H9 (cell line): ENCODE results near the gene BLNK. TPM values are rescaled to one million over a fixed set of nuclear protein-coding genes. Genes with fewer than 3 reads are reported as not detected.

Source experiments
- DNase-seq: peaks from one replicate; pipeline ENCODE4 v3.0.0-alpha.2; 2017
- H2AFZ ChIP-seq: one replicate; pipeline ENCODE4 v1.6.1; 2013; ENCODE audit warnings: mild to moderate bottlenecking, low read length, control low read depth, moderate library complexity
- H2AK5ac ChIP-seq: 2 replicates; pipeline ENCODE4 v1.6.1; 2013; ENCODE audit warnings: low read length, control low read depth, mixed read lengths; ENCODE audit not compliant: insufficient read length
- H2BK120ac ChIP-seq: one replicate; pipeline ENCODE4 v1.6.1; 2013; ENCODE audit warnings: low read depth, mild to moderate bottlenecking, low read length, control low read depth, inconsistent platforms; ENCODE audit not compliant: poor library complexity, severe bottlenecking
- H2BK12ac ChIP-seq: 2 replicates; pipeline ENCODE4 v1.6.1; 2013; ENCODE audit warnings: low read length, control low read depth, mixed read lengths, low read depth; ENCODE audit not compliant: insufficient read length
- H2BK15ac ChIP-seq: 2 replicates; pipeline ENCODE4 v1.6.1; 2013; ENCODE audit warnings: low read depth, low read length, control low read depth
- H2BK20ac ChIP-seq: one replicate; pipeline ENCODE4 v1.6.1; 2013; ENCODE audit warnings: low read depth, mild to moderate bottlenecking, low read length, control low read depth, inconsistent platforms; ENCODE audit not compliant: poor library complexity, severe bottlenecking
- H2BK5ac ChIP-seq: 2 replicates; pipeline ENCODE4 v1.6.1; 2013; ENCODE audit warnings: low read length, control low read depth, mixed read lengths; ENCODE audit not compliant: insufficient read length
- H3K14ac ChIP-seq: 2 replicates; pipeline ENCODE4 v1.6.1; 2013; ENCODE audit warnings: low read length, control low read depth; ENCODE audit not compliant: insufficient read depth
- H3K18ac ChIP-seq: 2 replicates; pipeline ENCODE4 v1.6.1; 2013; ENCODE audit warnings: low read depth, mild to moderate bottlenecking, mixed read lengths, low read length, control low read depth; ENCODE audit not compliant: insufficient read length
- H3K23ac ChIP-seq: 2 replicates; pipeline ENCODE4 v1.6.1; 2013; ENCODE audit warnings: low read length, control low read depth, mixed read lengths, low read depth; ENCODE audit not compliant: insufficient read length
- H3K23me2 ChIP-seq: 2 replicates; pipeline ENCODE4 v1.6.1; 2013; ENCODE audit warnings: low read depth, mild to moderate bottlenecking, mixed read lengths, low read length, control low read depth; ENCODE audit not compliant: insufficient read length, poor library complexity, severe bottlenecking
- H3K27ac ChIP-seq: 2 replicates; pipeline ENCODE4 v1.5.1; 2013; ENCODE audit warnings: low read length, control low read depth, mixed read lengths, low read depth; ENCODE audit not compliant: insufficient read length
- H3K27me3 ChIP-seq: 2 replicates; pipeline ENCODE4 v1.6.1; 2013; ENCODE audit warnings: low read length, control low read depth, inconsistent platforms; ENCODE audit not compliant: insufficient read depth
- H3K4ac ChIP-seq: 2 replicates; pipeline ENCODE4 v1.6.1; 2013; ENCODE audit warnings: low read depth, mild to moderate bottlenecking, control low read depth, inconsistent platforms, low read length, moderate library complexity
- H3K4me1 ChIP-seq: 2 replicates; pipeline ENCODE4 v1.6.1; 2013; ENCODE audit warnings: low read length, control low read depth, inconsistent platforms; ENCODE audit not compliant: insufficient read depth
- H3K4me2 ChIP-seq: 2 replicates; pipeline ENCODE4 v1.6.1; 2013; ENCODE audit warnings: low read length, control low read depth, mixed read lengths; ENCODE audit not compliant: insufficient read length, insufficient read depth
- H3K56ac ChIP-seq: 2 replicates; pipeline ENCODE4 v1.6.1; 2013; ENCODE audit warnings: low read depth, mild to moderate bottlenecking, mixed read lengths, low read length, control low read depth; ENCODE audit not compliant: insufficient read length
- H3K79me1 ChIP-seq: 2 replicates; pipeline ENCODE4 v1.6.1; 2013; ENCODE audit warnings: low read depth, mild to moderate bottlenecking, moderate library complexity, low read length, control low read depth, inconsistent platforms; ENCODE audit not compliant: insufficient read depth, poor library complexity, severe bottlenecking
- H3K79me2 ChIP-seq: 2 replicates; pipeline ENCODE4 v1.6.1; 2013; ENCODE audit warnings: low read length, control low read depth, inconsistent platforms; ENCODE audit not compliant: insufficient read depth
- H3K9ac ChIP-seq: 2 replicates; pipeline ENCODE4 v1.6.1; 2013; ENCODE audit warnings: low read length, control low read depth, mixed read lengths; ENCODE audit not compliant: insufficient read length; ENCODE audit errors: extremely low read depth
- H3K9me3 ChIP-seq: one replicate; pipeline ENCODE4 v1.6.1; 2013; ENCODE audit warnings: low read depth, low read length, inconsistent platforms; ENCODE audit not compliant: control insufficient read depth
- H3T11ph ChIP-seq: one replicate; pipeline ENCODE4 v1.6.1; 2013; ENCODE audit warnings: mild to moderate bottlenecking, low read length, control low read depth, inconsistent platforms
- H4K20me1 ChIP-seq: one replicate; pipeline ENCODE4 v1.6.1; 2013; ENCODE audit not compliant: control insufficient read depth, insufficient read length, insufficient read depth
- H4K5ac ChIP-seq: 2 replicates; pipeline ENCODE4 v1.6.1; 2013; ENCODE audit warnings: low read depth, mild to moderate bottlenecking, mixed read lengths, low read length, control low read depth; ENCODE audit not compliant: insufficient read length
- H4K8ac ChIP-seq: replicated peaks from 2 replicates; pipeline ENCODE4 v1.6.1; 2013; ENCODE audit warnings: low read length, control low read depth, mixed read lengths, low read depth; ENCODE audit not compliant: insufficient read length
- H4K91ac ChIP-seq: 2 replicates; pipeline ENCODE4 v1.6.1; 2013; ENCODE audit warnings: low read depth, mild to moderate bottlenecking, moderate library complexity, mixed read lengths, low read length, control low read depth; ENCODE audit not compliant: insufficient read length
- H3K27ac Mint-ChIP-seq, 3 experiments: 2 replicates in 2 of 3; 3 replicates in 1 of 3; pipeline ENCODE4 v1.8.0; 2020 to 2021; ENCODE audit warnings: mixed read lengths in 3 of 3, mild to moderate bottlenecking in 1 of 3, moderate library complexity in 1 of 3
- H3K27me3 Mint-ChIP-seq: 2 replicates; pipeline ENCODE4 v1.8.0; 2021; ENCODE audit warnings: low read depth, mild to moderate bottlenecking, moderate library complexity, mixed read lengths
- H3K36me3 Mint-ChIP-seq, 3 experiments: 2 replicates in 2 of 3; 3 replicates in 1 of 3; pipeline ENCODE4 v1.8.0; 2020 to 2021; ENCODE audit warnings: low read depth in 3 of 3, mixed read lengths in 3 of 3; ENCODE audit not compliant: insufficient read depth in 1 of 3
- H3K4me1 Mint-ChIP-seq, 2 experiments: 2 replicates each; pipeline ENCODE4 v1.8.0; 2020; ENCODE audit warnings: mixed read lengths in 2 of 2
- H3K4me3 Mint-ChIP-seq, 2 experiments: 2 replicates in 1 of 2; 3 replicates in 1 of 2; pipeline ENCODE4 v1.8.0; 2020 to 2021; ENCODE audit warnings: mild to moderate bottlenecking in 2 of 2, mixed read lengths in 2 of 2, moderate library complexity in 1 of 2
- H3K9me3 Mint-ChIP-seq, 2 experiments: 2 replicates in 1 of 2; 3 replicates in 1 of 2; pipeline ENCODE4 v1.8.0; 2020; ENCODE audit warnings: mild to moderate bottlenecking in 2 of 2, mixed read lengths in 2 of 2, moderate library complexity in 1 of 2
- WGBS: extraction: QIAGEN DNeasy Blood & Tissue Kit; methylation state at CpG from one replicate; pipeline ENCODE4 v1.1.7; 2013; ENCODE audit warnings: missing lambda C conversion rate, low lambda C conversion rate, mixed read lengths; ENCODE audit not compliant: insufficient read length; ENCODE audit errors: extremely low coverage; 5-methylcytosine and 5-hydroxymethylcytosine counted together
- total RNA-seq: library from RNA; stranded (reverse); gene quantifications from 2 replicates; pipeline ENCODE4 v1.2.1, GENCODE V29; 2021
- TF ChIP-seq, protein P1 (sequence below): fragments of 200-600 bp; sonication (generic); conservative IDR thresholded peaks from 3 replicates; pipeline ENCODE4 v1.8.0; 2021; ENCODE audit warnings: antibody characterized with exemption, mild to moderate bottlenecking

Gene BLNK
- total RNA-seq, 1 experiment from 2014 or later, result not detected

DNA sequence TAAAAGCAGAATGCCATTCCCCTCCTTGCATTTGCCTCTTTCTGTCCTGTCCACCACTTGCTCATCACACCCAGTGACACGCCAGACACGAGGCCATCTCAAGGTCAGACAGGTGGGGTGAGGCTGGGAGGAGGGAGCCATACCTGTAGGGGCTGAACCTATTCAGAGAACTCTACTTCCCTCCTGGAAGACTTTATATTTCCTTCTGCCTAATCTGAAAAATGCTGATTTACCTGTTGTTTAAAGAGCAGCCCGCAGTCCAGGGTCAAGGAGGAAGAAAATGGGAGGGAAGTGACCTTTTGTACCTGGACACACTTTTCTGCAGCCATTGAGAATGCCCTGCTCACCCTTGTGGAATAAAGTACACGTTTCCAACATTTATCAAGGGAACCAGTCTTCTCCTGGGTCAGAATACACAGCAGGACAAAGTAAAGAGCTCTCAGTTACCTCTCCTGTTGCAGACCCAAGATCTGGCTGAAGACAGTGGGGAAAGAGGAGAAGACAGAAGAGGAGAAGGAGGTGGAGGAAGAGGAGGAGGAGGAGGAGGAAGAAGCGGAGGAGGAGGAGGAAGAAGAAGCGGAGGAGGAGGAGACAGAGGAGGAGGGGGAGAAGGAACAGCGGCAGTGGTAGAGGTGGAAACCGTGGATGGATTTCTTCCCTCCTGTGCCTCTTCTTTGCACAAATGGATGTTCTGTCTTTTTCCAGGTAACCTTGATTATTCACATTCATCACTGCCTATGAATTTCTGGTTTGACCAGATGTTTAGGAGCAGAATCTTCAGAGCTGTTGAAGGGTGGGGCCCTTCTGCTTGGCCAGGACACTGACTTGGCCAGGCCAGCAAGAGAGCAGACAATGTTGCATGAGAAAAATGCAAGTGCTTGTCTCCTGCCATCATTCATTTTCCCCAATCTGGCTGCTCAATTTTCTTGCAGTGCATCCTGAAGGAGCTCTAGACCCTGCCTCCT lies 1.2 kb upstream of the BLNK start:
- Histone ChIP-seq H3K23ac (no peak overlapping the region), H3K79me2 (no peaks in the 10 kb centered on the region), H3K4me2 (no peak overlapping the region), H2BK5ac (no peak overlapping the region), H3K79me1 (no peaks in the 10 kb centered on the region), H2BK120ac (no peak overlapping the region), H3K4ac (no peak overlapping the region), H3K56ac (no peak overlapping the region), H3K9ac (no peak overlapping the region), H3K27me3 (no peaks in the 10 kb centered on the region), H2AFZ (no peak overlapping the region), H2BK12ac (no peak overlapping the region), H3T11ph (no peak overlapping the region), H4K8ac (no peak overlapping the region), H2AK5ac (no peak overlapping the region), H3K14ac (no peak overlapping the region), H3K18ac (no peak overlapping the region), H3K9me3 (no peaks in the 10 kb centered on the region), H2BK15ac (no peak overlapping the region), H2BK20ac (no peak overlapping the region), H3K23me2 (no peaks in the 10 kb centered on the region), H3K4me1 (no peaks in the 10 kb centered on the region), H4K91ac (no peak overlapping the region), H3K27ac (no peak overlapping the region), H4K5ac (no peak overlapping the region), H4K20me1 (no peaks in the 10 kb centered on the region)
- Mint-ChIP-seq H3K27me3 (peaks cover 1% of the 10 kb centered on the region; the same call in 1 of the 2 replicates), H3K4me1 (peaks cover 0 to 2% of the 10 kb centered on the region in 2 experiments; a peak in 1 of 4 replicates), H3K4me3 (no peak overlapping the region), H3K36me3 (no peaks in the 10 kb centered on the region), H3K27ac (no peak overlapping the region), H3K9me3 (no peaks in the 10 kb centered on the region; a peak in 1 of 5 replicates)
- WGBS, result no CpG with 5 or more reads among the region's 8 CpGs
- no peak for DNase-seq
- TF ChIP-seq, protein P1, sequence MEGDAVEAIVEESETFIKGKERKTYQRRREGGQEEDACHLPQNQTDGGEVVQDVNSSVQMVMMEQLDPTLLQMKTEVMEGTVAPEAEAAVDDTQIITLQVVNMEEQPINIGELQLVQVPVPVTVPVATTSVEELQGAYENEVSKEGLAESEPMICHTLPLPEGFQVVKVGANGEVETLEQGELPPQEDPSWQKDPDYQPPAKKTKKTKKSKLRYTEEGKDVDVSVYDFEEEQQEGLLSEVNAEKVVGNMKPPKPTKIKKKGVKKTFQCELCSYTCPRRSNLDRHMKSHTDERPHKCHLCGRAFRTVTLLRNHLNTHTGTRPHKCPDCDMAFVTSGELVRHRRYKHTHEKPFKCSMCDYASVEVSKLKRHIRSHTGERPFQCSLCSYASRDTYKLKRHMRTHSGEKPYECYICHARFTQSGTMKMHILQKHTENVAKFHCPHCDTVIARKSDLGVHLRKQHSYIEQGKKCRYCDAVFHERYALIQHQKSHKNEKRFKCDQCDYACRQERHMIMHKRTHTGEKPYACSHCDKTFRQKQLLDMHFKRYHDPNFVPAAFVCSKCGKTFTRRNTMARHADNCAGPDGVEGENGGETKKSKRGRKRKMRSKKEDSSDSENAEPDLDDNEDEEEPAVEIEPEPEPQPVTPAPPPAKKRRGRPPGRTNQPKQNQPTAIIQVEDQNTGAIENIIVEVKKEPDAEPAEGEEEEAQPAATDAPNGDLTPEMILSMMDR, result no peak
